ENCODE data around the gene TDRD6. TPM values are rescaled to one million over a fixed set of nuclear protein-coding genes. Genes with fewer than 3 reads are reported as not detected.
"Not testable (repeated sequence)": the region's sequence is repeated elsewhere in the genome, so short reads cannot be mapped to it uniquely, and the experiment has no call there.

TDRD6 gene
- 0.17 and 0.93 TPM in 2 replicates for total RNA-seq
- long read RNA-seq: 0 reads

DNA sequence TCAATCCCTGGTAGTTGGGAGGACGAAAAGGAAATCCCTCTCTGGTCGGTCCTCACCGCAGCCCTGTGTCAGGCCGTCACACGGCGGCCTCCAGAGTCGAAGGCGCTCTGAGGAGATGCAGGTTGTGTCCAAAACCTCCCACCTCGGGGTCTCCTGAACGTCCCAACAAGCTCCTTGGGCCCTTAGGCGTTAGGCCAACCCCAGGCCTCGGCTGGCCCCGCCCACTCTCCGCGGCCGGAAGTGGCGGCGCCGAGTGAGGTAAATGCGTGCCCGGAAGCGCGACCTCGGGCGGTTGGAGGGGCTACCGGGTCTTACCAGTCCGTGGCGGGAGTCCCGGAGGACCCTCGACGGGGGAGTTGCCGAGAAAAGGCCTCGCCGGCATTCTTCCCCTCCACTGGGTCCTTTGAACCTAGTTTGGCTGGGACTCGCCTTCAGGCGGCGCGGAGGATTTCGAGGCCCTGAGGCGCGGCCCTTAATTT is at the start of gene TDRD6:
Gene TDRD6 (plus strand): TSS at position 267 of the 479 bp plus-strand sequence. CDS start 244 bp downstream, outside the sequence.
- H3K27ac Mint-ChIP-seq: no peak within 1 kb of the TSS
- DNase-seq (ENCODE audit: low spot score, unreplicated experiment): no peak
- peaks cover 38% of the 10 kb centered on the region for H3K27me3 Mint-ChIP-seq
- peaks cover 5% of the 10 kb centered on the region for H3K9me3 Mint-ChIP-seq (ENCODE audit: low read depth)
- TF ChIP-seq, protein P1, sequence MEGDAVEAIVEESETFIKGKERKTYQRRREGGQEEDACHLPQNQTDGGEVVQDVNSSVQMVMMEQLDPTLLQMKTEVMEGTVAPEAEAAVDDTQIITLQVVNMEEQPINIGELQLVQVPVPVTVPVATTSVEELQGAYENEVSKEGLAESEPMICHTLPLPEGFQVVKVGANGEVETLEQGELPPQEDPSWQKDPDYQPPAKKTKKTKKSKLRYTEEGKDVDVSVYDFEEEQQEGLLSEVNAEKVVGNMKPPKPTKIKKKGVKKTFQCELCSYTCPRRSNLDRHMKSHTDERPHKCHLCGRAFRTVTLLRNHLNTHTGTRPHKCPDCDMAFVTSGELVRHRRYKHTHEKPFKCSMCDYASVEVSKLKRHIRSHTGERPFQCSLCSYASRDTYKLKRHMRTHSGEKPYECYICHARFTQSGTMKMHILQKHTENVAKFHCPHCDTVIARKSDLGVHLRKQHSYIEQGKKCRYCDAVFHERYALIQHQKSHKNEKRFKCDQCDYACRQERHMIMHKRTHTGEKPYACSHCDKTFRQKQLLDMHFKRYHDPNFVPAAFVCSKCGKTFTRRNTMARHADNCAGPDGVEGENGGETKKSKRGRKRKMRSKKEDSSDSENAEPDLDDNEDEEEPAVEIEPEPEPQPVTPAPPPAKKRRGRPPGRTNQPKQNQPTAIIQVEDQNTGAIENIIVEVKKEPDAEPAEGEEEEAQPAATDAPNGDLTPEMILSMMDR (IDR thresholded peaks at IDR 0.05; ENCODE audit: unreplicated experiment): no peak
- no peaks in the 10 kb centered on the region for H3K36me3 Mint-ChIP-seq (ENCODE audit: insufficient read depth)
- no peak within 1 kb of the TSS for H3K4me3 Mint-ChIP-seq (ENCODE audit: low read depth)
- H3K4me1 Mint-ChIP-seq (ENCODE audit: low read depth): no peaks in the 10 kb centered on the region

- Mint-ChIP-seq H3K36me3 (ENCODE audit: insufficient read depth) (peaks cover 3% of the 10 kb centered on the region), H3K27ac (no peak overlapping the region), H3K27me3 (no peaks in the 10 kb centered on the region), H3K4me1 (ENCODE audit: low read depth) (peaks cover 17% of the 10 kb centered on the region), H3K4me3 (ENCODE audit: low read depth) (no peak overlapping the region), H3K9me3 (ENCODE audit: low read depth) (peaks cover 3% of the 10 kb centered on the region)
- no peak for DNase-seq (ENCODE audit: low spot score, unreplicated experiment)
- TF ChIP-seq, protein P1 (IDR thresholded peaks at IDR 0.05; ENCODE audit: unreplicated experiment): no peak
Measured at GRCh38 chr6:46637933-46638332, 49.8 kb upstream of the TDRD6 start.

DNA sequence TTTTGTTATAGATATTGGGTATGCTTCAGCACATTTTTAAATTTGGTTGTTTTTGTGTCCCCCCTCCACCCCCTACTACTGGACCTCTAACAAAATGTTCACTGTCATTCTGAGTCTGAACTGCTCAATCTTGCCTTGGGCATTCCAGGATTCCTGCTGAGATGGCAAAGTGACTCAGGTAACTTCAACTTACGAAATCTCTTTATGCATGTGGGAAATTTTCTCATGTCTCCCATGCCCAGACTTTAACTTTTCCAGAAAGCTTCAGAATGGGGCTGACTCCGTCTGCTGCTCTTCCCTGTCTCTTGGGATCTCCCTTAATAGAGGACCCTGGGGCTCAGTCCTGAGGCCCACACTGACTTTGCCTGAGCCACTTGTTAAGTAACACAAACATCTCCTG is 49.0 kb upstream of the TDRD6 start:
- TF ChIP-seq, protein P1 (IDR thresholded peaks at IDR 0.05; ENCODE audit: unreplicated experiment): no peak
- H3K9me3 Mint-ChIP-seq (ENCODE audit: low read depth): peaks cover 4% of the 10 kb centered on the region
- peaks cover 17% of the 10 kb centered on the region for H3K4me1 Mint-ChIP-seq (ENCODE audit: low read depth)
- H3K27ac Mint-ChIP-seq: no peak overlapping the region
- no peak overlapping the region for H3K4me3 Mint-ChIP-seq (ENCODE audit: low read depth)
- DNase-seq (ENCODE audit: low spot score, unreplicated experiment): no peak
- H3K36me3 Mint-ChIP-seq (ENCODE audit: insufficient read depth): peaks cover 5% of the 10 kb centered on the region
- no peaks in the 10 kb centered on the region for H3K27me3 Mint-ChIP-seq

DNA sequence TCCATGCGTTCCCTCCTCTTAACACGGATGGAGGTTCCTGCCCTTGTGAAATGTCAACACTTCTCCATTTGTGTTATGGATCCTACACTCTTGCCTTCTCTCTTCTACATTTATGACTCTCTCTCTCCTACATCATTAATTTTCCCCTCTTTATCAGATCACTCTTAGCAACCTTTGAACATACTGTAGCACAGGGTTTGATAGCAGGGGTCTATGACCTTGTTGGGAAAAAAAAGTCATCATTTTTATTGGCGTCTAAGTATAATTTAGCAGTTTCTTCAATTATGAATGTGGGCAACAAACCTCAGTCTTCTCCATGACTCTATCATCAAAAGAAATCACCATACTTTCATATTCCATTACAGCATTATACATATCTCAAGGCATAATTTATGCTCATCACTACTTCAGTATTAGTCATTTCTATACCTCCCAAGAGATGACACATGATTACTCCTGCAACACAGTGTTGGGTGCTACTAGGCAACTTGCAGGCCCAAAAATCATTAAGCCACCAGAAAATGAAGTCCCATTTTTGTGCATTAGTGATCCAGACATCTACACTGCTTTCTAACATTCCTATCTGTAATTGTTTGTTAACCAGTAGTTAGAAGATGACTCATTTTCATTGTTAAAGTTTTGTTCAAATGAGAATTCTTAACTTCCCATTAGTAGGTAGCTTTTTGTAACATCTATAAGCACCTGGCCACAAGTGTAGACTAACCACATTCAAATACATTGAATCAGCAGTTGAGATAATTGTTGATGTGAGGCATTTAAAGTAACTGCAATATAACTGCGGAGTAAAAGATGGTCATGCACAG is 44.5 kb upstream of the TDRD6 start:
- TF ChIP-seq, protein P1 (IDR thresholded peaks at IDR 0.05; ENCODE audit: unreplicated experiment): no peak
- DNase-seq (ENCODE audit: low spot score, unreplicated experiment): no peak
- Mint-ChIP-seq H3K4me1 (ENCODE audit: low read depth) (peaks cover 11% of the 10 kb centered on the region), H3K4me3 (ENCODE audit: low read depth) (no peak overlapping the region), H3K36me3 (ENCODE audit: insufficient read depth) (peaks cover 24% of the 10 kb centered on the region), H3K27me3 (no peaks in the 10 kb centered on the region), H3K9me3 (ENCODE audit: low read depth) (peaks cover 14% of the 10 kb centered on the region), H3K27ac (no peak overlapping the region)

DNA sequence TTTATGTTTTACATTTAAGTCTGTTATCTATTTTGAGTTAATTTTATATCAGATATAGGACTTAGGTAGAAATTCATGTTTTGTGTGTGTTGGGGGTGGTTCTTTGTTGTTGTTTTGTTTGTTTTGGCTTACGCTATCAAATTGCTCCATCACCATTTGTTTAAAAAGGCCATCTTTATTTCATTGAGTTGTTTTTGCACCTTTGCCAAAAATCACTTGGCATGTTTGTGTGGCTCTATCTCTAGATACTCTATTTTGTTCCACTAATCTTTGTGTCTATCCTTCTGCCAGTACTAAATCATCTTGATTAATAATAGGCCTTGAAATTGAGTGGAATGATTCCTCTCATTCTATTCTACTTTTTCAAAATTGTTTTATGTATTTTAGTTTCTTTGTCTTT is 42.4 kb upstream of the TDRD6 start:
- no peaks in the 10 kb centered on the region for H3K27me3 Mint-ChIP-seq
- TF ChIP-seq, protein P1 (IDR thresholded peaks at IDR 0.05; ENCODE audit: unreplicated experiment): no peak
- H3K4me3 Mint-ChIP-seq (ENCODE audit: low read depth): no peak overlapping the region
- no peak overlapping the region for H3K27ac Mint-ChIP-seq
- peaks cover 6% of the 10 kb centered on the region for H3K4me1 Mint-ChIP-seq (ENCODE audit: low read depth)
- DNase-seq (ENCODE audit: low spot score, unreplicated experiment): no peak
- H3K36me3 Mint-ChIP-seq (ENCODE audit: insufficient read depth): peaks cover 27% of the 10 kb centered on the region
- H3K9me3 Mint-ChIP-seq (ENCODE audit: low read depth): peaks cover 14% of the 10 kb centered on the region

DNA sequence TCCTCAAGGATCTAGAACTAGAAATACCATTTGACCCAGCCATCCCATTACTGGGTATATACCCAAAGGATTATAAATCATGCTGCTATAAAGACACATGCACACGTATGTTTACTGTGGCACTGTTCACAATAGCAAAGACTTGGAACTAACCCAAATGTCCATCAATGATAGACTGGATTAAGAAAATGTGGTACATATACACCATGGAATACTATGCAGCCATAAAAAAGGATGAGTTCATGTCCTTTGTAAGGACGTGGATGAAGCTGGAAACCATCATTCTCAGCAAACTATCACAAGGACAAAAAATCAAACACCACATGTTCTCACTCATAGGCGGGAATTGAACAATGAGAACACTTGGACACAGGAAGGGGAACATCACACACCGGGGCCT is 39.6 kb upstream of the TDRD6 start:
- not testable (repeated sequence) for H3K9me3 Mint-ChIP-seq (ENCODE audit: low read depth); DNase-seq (ENCODE audit: low spot score, unreplicated experiment); H3K4me3 Mint-ChIP-seq (ENCODE audit: low read depth); H3K27ac Mint-ChIP-seq; H3K27me3 Mint-ChIP-seq
- Mint-ChIP-seq H3K4me1 (ENCODE audit: low read depth) (peaks cover 11% of the 10 kb centered on the region), H3K36me3 (ENCODE audit: insufficient read depth) (peaks cover 22% of the 10 kb centered on the region)
